Astrocyte of the cerebellum (primary cell): ENCODE measurements around the gene PDZK1.

Experiments
- DNase-seq: peaks from one replicate; pipeline ENCODE4 v3.0.0-alpha.2; 2011; ENCODE audit warnings: low read depth
- H3K4me3 ChIP-seq: 2 replicates; pipeline ENCODE4 v1.5.1; 2011; ENCODE audit warnings: mild to moderate bottlenecking, low read depth, low read length, moderate library complexity
- CTCF ChIP-seq: IDR thresholded peaks from 2 replicates; pipeline ENCODE4 v1.5.1; 2012; ENCODE audit warnings: low read length, low read depth, moderate library complexity, mild to moderate bottlenecking; ENCODE audit errors: missing control alignments
- in situ Hi-C: cut with HindIII; loops from 2 replicates; pipeline ENCODE4 v1.10.0; 2017; ENCODE audit warnings: low sequenced_read_pairs

Gene PDZK1

DNA sequence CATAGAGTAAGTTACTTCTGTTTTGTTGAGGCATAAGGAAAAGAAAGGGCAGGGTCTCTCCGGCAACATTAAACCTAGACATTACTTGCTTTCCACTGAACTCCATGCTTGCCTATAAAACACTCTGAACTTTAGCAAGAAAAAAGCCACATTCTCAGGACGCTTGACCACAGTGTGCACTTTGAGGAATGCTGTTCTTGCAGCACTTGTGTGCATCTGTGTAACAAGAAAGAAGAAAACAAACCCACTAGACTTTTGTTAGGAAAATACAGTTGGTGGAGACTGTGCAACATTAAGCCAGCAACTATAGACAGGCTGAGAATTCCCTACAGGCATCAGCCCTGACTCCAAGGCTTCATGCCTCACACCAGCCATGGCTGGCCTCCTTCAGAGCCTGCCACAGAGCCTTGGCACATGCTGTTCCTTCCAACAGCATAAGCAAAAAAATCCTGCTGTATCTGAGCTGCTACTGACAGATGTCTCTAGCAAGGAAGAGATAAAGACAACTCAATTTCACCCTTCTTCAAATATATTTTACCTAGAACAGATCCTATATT lies 5.8 kb downstream of the PDZK1 start:
- H3K4me3 ChIP-seq: no peak overlapping the region
- in situ Hi-C loops: no loop called here
- DNase-seq: no peak
- TF ChIP-seq CTCF: no peak

DNA sequence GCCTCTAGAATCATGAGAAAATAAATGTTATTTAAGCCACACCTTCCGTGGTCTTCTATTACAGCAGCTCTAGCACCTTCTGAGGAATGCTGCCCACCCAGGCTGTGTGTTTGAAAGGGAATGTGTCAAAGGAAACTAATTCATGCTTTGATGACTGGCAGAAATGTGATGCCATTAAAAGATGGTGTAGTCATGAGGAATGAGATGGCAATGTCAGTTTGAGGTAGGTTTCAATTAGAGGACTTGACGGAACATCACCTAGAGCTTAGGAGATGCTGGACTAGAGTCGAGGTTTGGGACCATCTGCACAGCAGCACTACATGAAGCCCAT lies 10.6 kb downstream of the PDZK1 start:
- in situ Hi-C loops: no loop called here
- H3K4me3 ChIP-seq: no peak overlapping the region
- no peak for TF ChIP-seq CTCF
- no peak for DNase-seq

DNA sequence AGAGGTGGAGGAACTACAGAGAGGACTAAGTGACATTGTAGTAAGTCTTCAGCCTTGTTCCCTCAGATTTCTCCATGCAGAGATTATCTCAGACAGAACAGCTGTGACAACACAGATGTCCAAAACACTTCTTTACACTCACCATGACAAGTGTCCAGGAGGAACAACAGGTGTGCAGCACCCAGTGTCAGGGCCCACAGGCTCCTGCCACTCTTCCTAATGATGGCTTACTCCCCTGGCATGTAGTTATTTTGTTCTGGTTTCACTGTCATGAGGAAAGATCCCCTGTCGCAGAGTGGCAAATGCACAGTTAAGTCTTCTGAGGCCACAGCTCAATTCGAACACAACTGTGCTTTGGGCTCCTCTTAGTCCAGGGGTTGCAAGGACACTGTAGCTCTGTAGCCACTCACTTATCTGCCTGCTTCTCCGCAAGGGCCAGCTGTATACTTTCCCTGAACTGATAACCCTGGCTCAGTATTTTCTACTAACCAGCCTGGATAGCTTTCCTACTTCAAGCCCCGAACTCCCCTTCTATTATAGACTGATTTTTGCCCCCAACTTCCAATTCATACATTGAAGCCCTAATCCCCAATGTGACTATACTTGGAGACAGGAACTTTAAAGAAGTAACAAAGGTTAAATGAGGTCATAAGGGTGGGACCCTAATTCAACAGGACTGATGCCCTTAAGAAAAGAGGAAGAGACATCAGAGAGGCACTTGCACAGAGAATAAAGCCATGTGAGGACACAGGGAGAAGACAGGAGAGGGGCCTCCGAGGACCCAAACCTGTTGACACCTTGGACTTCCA lies 11.1 kb downstream of the PDZK1 start:
- no peak overlapping the region for H3K4me3 ChIP-seq
- no peak for DNase-seq
- in situ Hi-C loops: no loop called here
- no peak for TF ChIP-seq CTCF

DNA sequence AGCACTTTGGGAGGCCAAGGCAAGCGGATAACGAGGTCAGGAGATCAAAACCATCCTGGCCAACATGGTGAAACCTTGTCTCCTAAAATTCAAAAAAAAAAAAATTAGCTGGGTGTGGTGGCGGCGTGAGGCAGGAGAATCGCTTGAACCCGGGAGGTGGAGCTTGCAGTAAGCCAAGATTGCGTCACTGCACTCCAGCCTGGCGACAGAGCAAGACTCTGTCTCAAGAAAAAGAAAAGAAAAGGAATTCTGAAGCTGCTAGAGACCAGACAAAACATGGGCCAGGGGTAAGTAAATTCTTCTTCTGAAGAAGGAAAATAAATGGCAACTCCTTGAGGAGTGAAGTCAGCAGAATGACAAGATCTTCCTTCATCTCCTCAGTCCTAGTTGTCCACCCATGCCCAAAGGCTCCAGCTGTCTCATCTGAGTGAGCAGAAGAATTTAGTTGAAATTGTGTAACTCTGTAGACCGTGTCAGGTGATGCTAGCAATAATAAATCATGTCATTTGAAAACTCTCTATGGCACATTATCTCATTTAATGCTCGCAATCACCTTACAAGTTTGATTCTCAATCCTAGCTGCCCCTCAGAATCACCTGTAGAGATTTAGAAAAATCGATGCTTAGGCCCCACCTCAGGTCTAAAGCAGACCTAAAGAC lies 14.3 kb downstream of the PDZK1 start:
- H3K4me3 ChIP-seq: no peak overlapping the region
- in situ Hi-C loops: no loop called here
- no peak for DNase-seq
- no peak for TF ChIP-seq CTCF

- H3K4me3 ChIP-seq: no peak overlapping the region
- DNase-seq: peak; percentile 76
- in situ Hi-C loops: no loop called here
- no peak for TF ChIP-seq CTCF
These were observed 16.3 kb downstream of the PDZK1 start for GRCh38 chr1:145690587-145691558.

- no peak overlapping the region for H3K4me3 ChIP-seq
- in situ Hi-C loops: no loop called here
- TF ChIP-seq CTCF: no peak
- no peak for DNase-seq
These were observed 17.2 kb downstream of the PDZK1 start for GRCh38 chr1:145689922-145690321.
